GM10248 (cell line): ENCODE data around the gene LCAT.

Source experiments
- CTCF ChIA-PET: fragments of 300-600 bp; sonication (Branson Sonifier 250); formaldehyde crosslinking; extraction: SDS; loops from one replicate; lab custom pipeline; 2021; ENCODE audit warnings: antibody characterized with exemption; lab: Yijun Ruan, JAX
- POLR2A ChIA-PET: fragments of 350-650 bp; sonication (Branson Sonifier 250); formaldehyde crosslinking; extraction: SDS; loops from one replicate; lab custom pipeline; 2020; ENCODE audit warnings: antibody characterized with exemption; lab: Yijun Ruan, JAX
- DNase-seq: peaks from one replicate; pipeline ENCODE4 v3.0.0; 2012; ENCODE audit errors: extremely low spot score
- TF ChIP-seq, protein P1 (sequence below): IDR thresholded peaks from 2 replicates; pipeline ENCODE4 v1.5.1; 2012; ENCODE audit warnings: mild to moderate bottlenecking, low read depth; ENCODE audit errors: extremely low read depth, missing control alignments, control extremely low read depth

LCAT gene

DNA sequence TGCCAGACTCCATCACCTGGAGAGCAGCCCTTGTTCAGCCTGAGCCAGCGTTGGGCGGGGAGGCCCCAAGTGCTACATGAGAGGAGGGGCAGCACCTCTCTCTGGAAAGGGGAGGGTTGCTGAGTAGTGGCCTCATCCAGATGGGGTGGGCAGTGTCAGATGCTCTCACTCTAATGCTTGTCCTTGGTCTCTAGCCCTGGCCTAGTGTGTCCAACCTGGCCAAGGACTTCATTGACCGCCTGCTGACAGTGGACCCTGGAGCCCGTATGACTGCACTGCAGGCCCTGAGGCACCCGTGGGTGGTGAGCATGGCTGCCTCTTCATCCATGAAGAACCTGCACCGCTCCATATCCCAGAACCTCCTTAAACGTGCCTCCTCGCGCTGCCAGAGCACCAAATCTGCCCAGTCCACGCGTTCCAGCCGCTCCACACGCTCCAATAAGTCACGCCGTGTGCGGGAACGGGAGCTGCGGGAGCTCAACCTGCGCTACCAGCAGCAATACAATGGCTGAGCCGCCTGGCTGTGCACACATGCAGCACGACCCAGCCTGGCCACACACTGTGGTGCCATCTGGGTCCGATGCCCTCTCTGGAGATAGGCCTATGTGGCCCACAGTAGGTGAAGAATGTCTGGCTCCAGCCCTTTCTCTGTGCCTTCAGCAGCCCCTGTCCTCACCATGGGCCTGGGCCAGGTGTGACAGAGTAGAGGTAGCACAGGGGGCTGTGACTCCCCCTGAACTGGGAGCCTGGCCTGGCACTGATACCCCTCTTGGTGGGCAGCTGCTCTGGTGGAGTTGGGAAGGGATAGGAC, 16.6 kb downstream of the LCAT start:
- POLR2A ChIA-PET: no interaction called here
- DNase-seq: no peak
- CTCF ChIA-PET: interaction anchor here (0.9 to 6.7 kb wide), 11 partner anchors 8 to 374 kb away, joined by 3 to 54 read pairs (median 5); partner anchors contain the start of genes NRN1L and PSMB10
- TF ChIP-seq, protein P1, sequence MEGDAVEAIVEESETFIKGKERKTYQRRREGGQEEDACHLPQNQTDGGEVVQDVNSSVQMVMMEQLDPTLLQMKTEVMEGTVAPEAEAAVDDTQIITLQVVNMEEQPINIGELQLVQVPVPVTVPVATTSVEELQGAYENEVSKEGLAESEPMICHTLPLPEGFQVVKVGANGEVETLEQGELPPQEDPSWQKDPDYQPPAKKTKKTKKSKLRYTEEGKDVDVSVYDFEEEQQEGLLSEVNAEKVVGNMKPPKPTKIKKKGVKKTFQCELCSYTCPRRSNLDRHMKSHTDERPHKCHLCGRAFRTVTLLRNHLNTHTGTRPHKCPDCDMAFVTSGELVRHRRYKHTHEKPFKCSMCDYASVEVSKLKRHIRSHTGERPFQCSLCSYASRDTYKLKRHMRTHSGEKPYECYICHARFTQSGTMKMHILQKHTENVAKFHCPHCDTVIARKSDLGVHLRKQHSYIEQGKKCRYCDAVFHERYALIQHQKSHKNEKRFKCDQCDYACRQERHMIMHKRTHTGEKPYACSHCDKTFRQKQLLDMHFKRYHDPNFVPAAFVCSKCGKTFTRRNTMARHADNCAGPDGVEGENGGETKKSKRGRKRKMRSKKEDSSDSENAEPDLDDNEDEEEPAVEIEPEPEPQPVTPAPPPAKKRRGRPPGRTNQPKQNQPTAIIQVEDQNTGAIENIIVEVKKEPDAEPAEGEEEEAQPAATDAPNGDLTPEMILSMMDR: no peak

DNA sequence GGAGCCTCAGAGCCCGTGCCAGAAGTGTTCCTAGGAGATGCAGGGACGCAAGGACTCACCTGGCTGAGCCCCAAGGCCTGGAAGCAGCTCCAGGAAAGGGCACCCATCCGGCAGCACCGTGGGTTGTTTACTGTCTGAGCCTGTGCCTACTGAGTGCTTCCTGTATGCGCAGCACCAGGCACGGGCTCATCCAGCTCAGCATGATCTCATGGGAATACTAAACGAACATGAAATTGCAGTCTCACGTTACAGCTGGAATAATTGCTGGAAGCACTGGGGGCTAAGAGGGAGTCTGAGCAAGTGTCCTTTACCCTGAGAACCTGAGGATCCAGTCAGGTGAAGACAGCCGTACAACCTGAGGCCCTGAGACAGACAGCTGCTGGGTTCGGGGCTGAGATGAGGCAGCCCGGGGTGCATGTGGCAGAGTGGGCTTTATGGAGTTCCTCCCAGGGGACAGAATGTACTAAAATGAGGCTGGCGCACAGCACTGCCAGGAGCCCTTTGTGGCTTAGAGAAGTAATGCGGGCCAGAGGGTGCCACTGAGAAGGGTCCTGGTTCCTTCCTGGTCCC, 17.7 kb downstream of the LCAT start:
- DNase-seq: no peak
- TF ChIP-seq, protein P1: no peak

DNA sequence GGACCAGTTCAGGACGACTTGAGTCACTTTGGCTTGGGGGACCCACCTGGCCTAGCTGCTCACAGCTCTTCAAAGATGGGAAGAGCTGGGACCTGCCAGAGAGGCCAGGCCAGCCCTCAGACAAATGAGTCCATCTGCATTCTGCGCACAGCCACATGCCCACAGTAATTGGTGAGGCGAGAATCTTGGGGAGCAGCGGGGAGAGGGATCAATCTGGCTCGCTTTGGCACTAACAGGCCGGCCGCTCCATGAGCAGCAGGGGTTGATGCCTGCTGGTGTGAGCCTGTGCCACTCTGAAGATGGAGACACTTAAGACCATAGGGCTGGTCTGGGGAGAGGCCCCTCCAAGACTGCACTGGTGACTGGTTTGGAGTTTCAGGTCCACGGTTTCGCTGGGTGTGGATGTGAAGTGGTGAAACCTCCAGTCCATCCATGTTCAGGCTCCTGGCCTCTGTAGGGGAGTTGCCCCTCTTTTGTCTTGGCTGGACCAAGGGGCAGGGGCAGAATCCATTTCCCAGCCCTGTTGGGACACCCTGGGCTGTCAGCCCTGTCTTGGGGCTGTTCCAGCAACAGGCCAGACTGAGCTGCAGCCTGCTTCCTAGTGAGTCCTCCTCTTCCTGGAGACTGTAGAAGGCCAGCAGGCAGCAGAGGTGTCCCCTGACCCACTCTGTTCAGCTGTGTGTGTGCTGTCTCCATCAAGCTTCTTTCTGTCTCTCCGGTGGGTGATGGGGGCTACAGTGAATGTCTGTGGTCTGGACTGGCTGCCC, 19.6 kb downstream of the LCAT start:
- ChIA-PET CTCF (interaction anchor here (0.9 to 6.7 kb wide), 12 partner anchors 10 to 404 kb away, joined by 3 to 54 read pairs (median 4); partner anchors contain the start of gene NRN1L), POLR2A (interaction anchor here (0.6 kb wide), 1 partner anchor 253 kb away, joined by 10 read pairs; no protein-coding TSS in a partner anchor)
- TF ChIP-seq, protein P1: no peak
- no peak for DNase-seq

More for the DNA sequence above, 17.7 kb downstream of the LCAT start:
- POLR2A ChIA-PET: no interaction called here
- CTCF ChIA-PET: interaction anchor here (0.7 to 6.7 kb wide), 8 partner anchors 12 to 373 kb away, joined by 3 to 54 read pairs (median 3); partner anchors contain the start of gene NRN1L

DNA sequence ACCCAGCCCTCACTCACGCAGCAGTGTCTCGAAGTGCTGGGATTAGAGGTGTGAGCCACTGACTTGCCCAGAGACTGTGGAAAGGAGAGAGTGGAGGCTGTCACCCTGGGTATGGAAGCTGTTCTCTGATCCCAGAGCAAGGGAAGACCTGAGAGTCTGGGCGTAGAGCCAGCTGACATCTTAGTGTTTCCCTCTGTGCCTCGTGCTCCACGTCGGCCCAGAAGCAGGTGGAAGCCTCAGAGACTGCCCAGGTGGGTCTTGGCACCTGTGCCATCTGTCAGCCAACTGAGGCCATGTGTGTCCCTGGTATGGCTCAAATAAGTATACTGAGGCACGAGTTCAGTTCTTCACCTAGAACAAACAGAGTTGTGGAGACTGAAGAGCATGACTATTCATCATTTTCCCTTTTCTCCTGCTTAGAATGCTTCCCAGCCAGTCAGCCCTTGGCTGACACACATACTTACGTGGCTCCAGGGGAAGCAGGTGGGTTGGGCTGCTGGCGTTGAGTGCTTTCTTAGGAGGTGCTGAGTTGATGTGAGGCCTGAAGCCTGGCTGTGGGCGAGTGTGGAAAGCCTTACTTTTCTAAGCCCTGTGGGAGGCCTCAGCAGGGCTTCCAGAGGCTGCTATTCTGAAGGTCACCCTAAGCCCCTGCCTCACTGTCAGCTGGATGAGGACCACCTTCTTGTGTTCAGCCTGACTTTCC, 20.4 kb downstream of the LCAT start:
- POLR2A ChIA-PET: no interaction called here
- TF ChIP-seq, protein P1: no peak
- CTCF ChIA-PET: interaction anchor here (1.0 to 2.1 kb wide), 7 partner anchors 11 to 403 kb away, joined by 3 to 9 read pairs (median 4); no protein-coding TSS in a partner anchor
- no peak for DNase-seq

DNA sequence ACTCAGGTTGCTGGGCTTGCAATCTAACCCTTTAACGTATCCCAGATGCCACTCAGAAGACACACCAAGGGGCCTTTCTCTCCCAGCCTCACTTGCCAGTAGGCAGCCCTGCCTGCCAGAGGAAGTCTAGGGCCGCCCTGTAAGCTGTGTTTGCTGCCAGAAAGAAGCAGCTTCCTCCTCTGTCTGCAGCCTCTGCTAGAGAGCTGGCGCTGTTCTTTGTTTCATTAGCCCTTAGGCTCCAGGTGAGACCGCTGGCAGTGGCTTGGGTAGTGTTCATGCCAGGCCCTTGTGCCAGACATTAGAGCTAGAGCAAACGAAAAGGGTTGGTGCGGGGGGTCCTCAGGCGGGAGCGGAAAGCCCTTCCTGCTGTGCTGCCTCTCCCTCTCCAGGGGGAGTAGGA, 21.2 kb downstream of the LCAT start:
- TF ChIP-seq, protein P1: no peak
- ChIA-PET POLR2A (no interaction called here), CTCF (interaction anchor here (1.1 to 1.4 kb wide), 2 partner anchors 17 to 82 kb away, joined by 3 to 7 read pairs; no protein-coding TSS in a partner anchor)
- no peak for DNase-seq
